ENCODE results near the gene TARBP1.
"Not testable (repeated sequence)": the region's sequence is repeated elsewhere in the genome, so short reads cannot be mapped to it uniquely, and the experiment has no call there.

TARBP1 gene

DNA sequence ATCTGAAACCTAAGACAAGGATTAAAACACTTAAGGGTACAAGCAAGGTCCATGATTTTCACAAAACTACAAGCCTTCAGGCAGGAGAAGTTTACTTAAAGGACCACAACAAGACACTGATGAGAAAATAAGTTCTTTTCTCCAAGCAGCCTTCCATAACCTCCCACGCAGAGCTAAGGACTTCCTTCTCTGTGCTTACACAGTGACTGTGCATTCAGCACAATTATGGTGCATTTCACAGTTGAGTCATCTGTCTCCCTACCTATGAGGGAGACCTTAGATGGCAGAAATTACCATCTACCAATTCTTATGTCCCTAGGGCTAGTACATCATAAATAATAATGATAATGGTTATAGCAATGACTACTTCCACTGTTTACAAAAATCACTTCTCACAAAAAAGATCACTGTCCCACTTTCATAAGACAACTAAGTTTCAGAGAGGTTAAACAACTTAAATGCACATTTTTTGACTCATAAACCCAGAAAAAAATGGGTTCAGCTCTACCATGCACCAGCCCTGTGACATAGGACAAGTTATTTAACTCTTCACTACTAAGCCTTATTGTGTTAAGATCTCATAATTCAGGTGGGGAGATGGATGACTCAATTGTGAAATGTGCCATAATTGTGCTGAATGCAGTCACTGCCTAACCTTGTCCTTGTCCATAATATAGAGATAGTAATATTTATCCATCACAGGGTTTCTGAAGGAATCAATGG is 45.3 kb downstream of the TARBP1 start:
- DNase-seq, result no peak

DNA sequence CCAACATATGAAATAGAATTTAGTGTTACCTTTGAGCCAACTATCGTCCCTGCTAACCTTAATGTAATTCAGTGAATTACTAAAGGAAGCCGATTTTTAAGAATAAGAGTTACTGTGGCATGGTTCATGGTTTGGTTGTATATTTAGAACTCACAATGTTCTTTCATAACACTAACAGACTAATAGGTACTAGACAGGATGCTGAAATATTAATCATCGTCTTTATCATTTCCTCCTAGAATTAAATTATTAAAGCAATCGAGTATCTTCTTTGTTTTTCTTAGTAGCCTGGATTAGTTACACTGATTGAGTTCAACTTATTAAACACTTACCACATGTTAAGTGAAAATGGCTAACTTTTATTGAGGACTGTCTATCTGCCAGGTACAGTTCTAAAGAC is 47.7 kb downstream of the TARBP1 start:
- DNase-seq, result no peak

DNA sequence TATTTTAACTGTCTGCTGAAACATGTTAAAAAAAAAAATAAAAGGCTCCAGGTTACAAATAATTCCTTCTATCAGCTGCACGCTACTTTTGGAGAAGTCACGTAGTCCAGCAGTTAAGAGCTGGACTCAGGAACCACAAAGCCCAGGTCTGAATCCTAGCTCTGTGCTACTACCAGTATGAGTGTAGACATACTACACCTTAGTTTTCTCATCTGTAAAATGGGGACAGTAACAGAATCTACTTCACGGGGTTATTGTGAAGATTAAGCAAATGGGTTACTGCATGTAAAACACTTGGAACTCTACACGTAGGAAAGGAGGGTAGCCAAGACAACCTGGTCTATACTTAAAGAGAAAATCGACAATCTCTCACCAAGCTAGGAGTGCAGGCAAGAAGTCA is 48.3 kb downstream of the TARBP1 start:
- DNase-seq, result no peak

DNA sequence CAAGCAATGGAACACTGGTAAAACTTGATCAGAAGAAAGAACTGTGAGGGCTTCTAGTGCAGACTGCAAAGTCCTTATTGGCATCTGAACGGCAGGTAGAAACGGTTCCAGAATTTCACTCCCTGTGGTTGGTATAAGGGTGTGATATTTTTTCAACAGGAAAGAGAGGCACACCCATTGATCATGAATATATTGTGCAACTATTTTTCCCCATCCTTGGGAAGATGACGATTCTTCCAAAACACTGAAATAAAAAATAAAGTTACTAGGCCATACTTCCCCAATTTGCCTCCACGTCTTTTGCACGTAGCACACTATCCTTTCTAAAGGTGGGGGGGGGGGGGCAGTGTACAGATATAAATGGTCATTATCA is 49.6 kb downstream of the TARBP1 start:
- no peak for DNase-seq

DNA sequence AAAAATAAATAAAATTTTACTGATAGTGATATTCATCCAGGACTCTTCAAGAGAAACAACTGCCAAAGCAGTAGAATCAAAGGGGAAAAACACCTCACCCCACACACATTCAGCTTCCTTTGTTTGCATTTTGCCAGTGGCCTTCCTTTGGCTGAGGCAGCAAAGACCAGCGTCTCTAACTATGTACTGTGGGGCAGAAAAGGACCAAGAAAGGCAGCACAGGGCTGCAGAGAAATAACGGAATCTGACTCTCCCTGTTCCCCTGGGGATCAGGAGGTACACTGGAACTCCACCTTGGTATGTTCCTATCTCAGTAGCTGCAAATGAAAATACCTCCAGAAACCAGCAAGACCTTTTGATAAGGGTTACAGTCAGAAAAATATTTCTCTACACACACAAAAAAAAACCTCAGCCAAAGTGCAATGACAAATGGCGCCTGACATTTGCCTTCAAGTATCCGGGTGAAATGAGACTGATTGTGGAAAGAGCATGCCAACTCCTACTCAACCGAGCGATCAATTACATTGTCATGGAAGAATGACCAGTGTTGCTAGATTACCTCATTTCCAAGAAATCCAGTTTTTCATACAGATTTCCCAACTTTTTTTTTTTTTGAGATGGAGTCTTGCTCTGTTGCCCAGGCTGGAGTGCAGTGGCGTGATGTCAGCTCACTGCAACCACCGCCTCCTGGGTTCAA is 50.9 kb downstream of the TARBP1 start:
- DNase-seq, result no peak

DNA sequence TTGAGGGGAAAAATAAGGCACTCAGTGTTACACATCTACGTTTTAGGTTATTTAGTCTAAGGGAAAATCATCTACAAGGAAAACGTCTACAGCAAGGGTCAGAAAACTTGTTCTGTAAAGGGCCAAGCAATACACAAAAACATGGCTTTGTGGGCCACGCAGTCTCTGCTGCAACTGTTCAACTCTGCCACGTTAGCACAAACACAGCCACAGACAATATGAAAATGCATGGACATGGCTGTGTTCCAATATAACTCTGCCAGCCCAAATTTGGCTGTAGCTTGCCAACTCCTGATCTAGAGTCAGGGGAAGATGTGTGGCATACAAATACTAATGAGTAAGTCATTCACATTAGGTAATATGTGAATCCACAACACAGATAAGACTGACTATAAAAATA is 65.0 kb downstream of the TARBP1 start:
- DNase-seq, result no peak

DNA sequence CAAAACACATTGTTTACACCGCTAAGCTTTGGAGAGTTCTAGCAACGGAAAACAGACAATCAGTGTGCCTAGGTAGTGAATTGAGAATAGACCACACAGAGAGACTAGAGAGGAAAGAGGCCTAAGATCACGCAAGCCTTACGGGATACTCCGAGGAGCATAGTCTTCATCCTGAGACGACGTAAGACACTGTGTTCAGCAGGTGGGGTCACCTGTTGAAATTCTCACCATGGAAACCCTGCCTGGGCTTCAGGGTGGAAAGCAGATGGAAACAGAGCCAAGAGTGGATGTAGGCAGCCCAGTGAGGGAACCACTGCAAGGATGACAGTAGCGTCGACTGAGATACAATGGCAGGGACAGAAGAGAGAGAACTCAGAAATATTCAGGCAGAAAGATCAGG is 65.5 kb downstream of the TARBP1 start:
- no peak for DNase-seq

DNA sequence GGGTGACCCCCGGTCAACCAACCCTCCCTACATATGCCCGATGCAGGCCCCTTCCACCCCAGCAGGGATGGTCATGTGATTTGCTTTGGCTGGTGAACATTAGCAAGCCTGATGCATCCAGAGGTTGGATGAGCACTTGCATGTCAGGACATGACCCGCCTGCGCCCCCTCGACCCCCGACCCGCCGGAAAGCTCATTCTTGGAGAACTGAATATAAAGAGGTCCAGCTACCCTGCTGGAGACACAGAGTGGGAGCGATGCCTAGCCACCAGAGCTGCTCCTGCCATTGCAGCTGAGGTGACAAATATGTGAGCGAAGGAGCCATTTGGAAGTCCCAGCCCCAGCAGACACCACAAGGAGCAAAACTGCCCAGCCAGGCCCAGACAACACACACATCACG is 66.1 kb downstream of the TARBP1 start:
- no peak for DNase-seq

DNA sequence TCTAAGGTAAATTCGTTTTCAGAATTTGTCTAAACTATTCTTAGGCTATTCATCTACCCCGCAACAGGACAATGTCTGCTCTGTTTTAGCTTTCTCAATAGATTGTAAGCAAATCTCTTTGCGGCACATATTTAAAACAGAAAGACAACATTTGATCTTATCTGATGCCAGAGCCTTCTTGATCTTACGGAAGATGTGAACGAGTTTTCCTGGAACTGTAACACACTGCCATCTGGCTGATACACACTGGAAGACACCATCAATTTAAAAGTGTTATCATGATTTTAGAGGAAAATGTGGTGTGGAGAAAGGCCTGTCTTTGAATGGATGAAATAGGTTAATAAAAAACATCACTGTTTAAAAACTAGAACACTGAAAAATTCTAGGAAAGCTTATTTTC is 69.7 kb downstream of the TARBP1 start:
- DNase-seq, result no peak

DNA sequence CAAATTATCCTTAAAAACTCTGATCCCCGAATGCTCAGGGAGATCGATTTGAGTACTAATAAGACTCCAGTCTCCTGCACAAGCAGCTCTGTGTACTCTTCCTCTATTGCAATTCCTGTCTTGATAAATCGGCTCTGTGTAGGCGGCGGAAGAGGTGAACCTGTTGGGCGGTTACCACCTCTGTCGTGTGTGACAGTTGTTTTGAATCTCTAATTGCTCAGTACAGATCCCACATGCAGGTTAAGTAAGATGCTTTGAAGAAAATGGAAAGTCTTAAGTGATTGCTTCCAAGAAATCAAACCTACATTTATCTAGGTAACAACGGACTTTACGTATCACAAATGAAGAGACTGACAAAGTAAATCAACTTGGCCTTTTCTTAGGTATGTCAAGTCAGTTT is 70.2 kb downstream of the TARBP1 start:
- no peak for DNase-seq

DNA sequence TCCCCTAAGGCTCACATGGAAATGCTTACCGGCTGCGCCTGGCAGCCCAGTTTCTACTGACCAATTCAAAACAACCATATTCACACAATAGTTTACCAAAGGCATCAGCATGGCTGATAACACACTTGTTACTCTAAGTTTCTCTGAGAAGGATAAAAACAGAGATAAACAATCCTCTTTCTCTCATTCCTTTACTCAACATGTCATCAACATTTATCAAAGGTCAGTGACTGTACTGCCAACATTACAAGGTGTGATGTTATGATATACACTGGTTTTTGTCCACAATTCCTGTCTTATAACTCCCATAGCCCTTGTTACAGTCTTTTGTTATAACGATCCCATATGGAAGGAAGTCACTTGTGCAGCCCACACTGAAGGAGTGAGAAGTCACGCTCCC is 72.1 kb downstream of the TARBP1 start:
- no peak for DNase-seq

DNA sequence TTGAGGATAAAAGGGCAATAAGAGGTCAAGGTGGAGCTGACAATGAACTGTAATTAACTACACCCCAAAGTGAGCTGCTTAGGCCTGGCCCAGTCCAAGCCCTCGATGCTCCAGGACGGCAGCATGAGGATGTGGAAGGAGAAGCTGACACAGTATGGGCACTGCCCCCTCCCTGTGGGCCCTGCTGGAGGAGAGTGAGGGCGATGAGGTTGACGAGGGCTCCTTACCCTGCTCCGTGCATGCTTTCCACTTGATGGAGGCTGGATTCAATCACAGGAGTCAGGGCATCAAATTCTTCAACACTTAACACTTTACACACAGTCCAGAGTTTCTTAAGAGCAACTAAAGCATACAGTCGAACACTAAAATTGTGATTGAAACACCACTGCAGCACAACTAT is 73.3 kb downstream of the TARBP1 start:
- no peak for DNase-seq

DNA sequence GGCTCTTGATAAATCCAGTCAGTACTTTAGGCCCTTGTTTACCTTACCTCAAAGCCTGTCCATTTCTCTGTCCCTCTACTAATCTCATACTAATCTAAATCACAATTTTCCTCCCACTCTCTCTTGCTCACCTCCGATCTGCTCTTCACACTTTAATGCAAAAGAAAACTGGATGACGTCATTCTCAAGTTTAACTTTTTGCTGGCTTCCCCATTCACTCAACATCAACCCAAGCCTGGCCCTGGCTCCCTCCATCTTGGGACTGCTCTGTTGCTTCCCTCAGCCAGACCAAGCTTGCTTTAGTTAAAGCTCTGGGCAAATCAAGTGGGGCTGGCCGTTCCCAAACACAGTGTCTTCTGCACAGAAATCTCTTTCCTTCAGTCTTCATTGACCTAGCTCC is 76.0 kb downstream of the TARBP1 start:
- no peak for DNase-seq

DNA sequence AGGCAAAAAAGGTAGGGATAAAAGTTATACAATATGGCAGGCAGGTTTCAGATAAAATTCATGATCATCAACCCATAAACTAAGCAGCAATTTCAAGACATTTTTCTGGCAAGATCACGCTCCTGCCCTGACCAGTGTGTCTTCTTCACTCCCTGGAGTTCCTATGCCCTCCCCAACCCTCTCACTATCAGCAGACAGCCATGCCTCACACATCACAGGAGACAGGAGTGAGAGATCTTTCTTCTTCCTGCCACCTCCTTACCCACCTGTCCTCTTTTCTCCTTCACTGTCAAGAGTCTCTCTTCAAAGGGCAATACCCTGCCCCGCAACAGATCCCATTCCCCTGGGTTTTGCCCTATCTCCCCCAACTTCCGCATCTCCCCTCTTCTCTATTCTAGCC is 77.3 kb downstream of the TARBP1 start:
- DNase-seq, result no peak

DNA sequence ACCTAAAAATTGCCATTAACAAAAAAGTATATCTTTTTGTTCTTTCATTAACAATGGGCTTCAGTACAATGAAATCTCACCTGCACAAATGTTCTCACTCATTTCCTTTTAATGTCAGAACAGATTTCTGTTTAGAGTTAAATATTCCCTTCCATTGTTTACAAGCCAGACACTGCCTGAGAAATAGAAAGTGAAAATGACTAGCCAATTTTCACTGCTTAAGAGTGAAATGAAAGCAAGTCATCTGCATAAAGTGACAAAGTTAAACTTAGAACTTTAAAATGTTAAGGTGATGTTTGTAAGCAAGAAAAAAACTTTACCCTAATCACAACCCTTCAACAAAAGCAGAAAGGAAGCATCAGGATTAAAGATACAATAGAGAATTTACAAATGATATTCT is 78.2 kb downstream of the TARBP1 start:
- DNase-seq, result no peak

DNA sequence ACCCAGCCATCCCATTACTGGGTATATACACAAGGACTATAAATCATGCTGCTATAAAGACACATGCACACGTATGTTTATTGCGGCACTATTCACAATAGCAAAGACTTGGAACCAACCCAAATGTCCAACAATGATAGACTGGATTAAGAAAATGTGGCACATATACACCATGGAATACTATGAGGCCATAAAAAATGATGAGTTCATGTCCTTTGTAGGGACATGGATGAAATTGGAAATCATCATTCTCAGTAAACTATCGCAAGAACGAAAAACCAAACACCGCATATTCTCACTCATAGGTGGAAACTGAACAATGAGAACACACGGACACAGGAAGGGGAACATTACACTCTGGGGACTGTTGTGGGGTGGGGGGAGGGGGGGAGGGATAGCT is 79.5 kb downstream of the TARBP1 start:
- not testable (repeated sequence) for DNase-seq

DNA sequence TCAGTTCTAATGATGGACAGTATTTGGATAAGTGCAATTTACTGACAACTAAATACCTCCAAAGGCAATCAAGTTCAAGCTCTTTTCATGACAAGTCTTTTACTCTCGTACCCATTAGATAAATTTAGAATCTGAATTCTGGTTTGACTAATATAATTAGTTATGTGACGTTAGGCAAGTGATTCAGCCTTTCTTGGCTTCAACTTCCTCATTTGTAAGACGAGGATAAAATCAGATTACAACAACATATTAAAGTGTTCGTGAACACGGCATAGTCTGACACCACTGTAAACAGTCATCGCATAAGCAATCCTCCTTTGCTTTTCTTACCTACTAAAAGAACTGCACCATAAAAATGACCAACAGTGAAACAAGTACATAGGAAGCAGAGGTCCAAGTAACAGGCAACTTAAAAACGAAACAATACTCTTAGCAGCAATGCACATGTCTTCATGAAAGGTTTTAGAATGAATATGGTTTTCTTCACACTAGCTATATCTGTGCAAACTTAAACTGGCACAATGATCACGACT is 80.1 kb downstream of the TARBP1 start:
- DNase-seq, result no peak

DNA sequence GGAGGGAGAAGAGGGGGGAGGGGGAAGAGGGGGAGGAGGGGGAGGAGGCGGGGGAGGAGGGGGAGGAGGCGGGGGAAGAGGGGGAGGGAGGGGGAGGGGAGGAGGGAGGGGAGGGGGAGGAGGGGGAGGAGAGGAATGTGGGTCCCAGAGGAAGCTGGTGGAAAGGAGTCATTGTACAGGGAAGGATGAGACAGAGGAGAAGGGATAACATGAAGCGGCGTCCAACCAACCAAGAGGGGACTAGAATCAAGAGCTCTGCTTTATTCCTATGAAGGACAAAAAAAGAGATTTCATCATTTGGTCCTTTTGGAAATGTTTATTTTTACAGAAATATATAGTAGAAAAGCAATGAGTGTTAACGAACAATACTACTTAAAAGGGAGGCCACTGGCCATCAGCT is 81.2 kb downstream of the TARBP1 start:
- no peak for DNase-seq

DNA sequence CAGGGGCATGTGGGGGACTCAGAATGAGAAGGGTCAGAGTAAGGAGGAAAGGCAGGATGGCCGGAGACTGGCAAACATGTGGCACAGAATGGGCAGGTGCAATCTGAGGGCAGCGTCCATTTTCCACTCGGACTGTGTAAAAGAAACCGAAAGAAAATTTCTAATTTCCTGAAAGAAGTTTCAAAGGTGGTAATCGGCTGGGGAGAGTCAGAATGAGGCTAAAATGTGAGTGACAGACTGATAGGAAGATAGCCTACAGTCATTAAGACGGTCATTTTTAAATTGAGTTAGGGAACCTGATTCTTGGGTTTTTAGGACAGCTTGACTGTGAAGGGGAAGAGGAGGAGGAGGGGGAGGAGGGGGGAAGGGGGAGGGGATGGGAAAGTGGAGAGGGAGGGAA is 82.1 kb downstream of the TARBP1 start:
- DNase-seq, result no peak

DNA sequence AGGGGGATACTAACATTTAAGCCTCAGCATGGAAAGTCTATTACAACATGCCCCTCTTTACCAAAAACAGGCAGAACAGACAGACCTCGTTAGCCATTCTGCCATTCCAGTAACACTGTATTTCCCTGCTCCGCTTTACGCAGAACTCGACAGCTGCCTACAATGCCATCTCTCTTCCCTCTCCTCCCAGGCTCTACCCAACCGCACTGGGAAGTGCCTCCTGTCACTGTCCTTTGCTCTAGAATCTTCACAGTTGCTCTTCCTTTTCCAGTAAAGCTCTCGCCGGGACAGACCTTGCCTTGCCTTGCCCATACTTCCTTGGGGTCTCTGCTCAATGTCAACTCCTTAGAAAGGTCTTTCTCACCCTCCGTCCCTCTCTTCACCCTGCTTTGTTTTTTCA is 82.9 kb downstream of the TARBP1 start:
- no peak for DNase-seq

DNA sequence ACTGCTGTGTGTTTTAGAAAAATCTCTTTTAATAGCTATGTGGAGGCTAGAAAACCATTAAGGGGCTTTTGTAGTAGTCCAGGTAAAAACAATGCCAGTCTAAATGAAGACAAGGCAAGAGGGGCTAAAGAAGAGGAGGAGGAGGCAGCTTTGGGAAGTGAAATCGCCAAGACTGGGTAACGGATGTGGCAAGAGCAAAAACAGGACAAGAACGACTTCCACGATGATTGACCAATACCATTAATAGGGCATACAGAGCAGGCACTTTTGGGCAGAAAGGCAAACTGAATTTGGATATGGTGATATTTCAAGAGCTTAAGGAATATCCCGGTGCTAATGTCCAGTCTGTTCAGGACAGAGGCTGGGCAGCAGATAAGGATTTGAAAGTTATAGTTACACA is 83.7 kb downstream of the TARBP1 start:
- DNase-seq, result no peak

DNA sequence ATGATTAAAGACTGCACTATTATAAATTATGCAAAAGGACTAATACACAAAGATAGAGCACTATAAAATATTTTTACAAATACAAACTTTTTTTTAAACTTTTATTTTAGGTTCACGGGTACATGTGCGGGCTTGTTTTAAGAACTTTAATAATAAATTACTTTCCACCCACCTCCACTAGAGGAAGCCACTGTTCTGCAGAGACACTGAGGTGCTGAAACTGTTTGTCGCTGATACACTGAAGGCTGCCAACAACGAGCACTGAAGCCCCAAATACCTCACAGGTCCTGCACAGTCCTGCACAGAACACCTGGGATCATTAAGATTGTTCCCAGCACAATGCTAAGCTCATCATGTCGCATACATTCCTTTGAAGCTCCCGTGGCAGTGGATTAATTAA is 85.8 kb downstream of the TARBP1 start:
- no peak for DNase-seq

DNA sequence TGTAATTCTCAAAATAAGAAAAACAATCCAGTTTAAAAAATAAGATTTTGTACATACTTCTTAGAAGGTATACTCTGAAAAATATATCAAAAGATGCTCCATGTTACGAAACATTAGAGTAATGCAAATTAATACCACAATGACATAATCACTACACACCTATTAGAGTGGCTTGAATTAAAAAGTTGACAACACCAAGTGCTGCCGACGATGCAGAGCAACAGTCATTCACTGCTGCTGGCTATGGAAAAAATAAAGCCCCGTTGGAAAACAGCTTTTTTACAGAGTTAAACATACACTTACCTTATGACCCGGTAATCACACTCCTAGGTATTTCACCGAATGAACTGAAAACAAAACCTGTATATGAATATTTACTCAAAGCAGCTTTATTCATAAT is 90.9 kb downstream of the TARBP1 start:
- DNase-seq, result no peak

DNA sequence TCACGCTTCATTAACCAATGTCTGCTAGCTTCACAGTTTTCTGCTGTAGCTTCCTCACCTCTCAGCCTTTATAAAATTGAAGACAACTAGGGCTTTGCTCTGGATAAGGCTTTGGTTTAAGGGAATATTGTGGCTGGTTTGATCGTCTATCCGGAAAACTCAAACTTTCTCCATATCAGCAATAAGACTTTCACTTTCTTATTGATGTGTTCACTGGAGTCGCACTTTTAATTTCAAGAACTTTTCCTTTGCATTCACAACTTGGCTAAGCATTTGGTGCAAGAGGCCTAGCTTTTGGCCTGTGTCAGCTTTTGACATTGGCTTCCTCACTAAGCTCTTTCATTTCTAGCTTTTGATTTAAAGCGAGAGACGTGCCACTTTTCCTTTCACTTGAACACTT is 92.9 kb downstream of the TARBP1 start:
- no peak for DNase-seq

Data from NCI-H1694 treated with DMSO at 0.1 percent for 48 hours (cell line).